Parathyroid adenoma (tissue), 2 donors: ENCODE data around the gene SLC25A5.
A peak's percentile ranks its signal among the peaks of the same experiment; 100 is the strongest.

Experiments used
- H2AFZ ChIP-seq: fragments of 300-600 bp; sonication (generic); one replicate; pipeline ENCODE4 v1.7.0; 2017; ENCODE audit warnings: antibody characterized with exemption, mild to moderate bottlenecking
- H3K27ac ChIP-seq: fragments of 300-600 bp; sonication (generic); one replicate; pipeline ENCODE4 v1.7.0; 2017
- H3K27me3 ChIP-seq: fragments of 300-600 bp; sonication (generic); one replicate; pipeline ENCODE4 v1.7.0; 2017; ENCODE audit warnings: low read length; ENCODE audit not compliant: control insufficient read depth, insufficient read depth
- H3K36me3 ChIP-seq: fragments of 300-600 bp; sonication (generic); one replicate; pipeline ENCODE4 v1.7.0; 2017; ENCODE audit warnings: low read length; ENCODE audit not compliant: control insufficient read depth, insufficient read depth
- H3K4me1 ChIP-seq: fragments of 300-600 bp; sonication (generic); one replicate; pipeline ENCODE4 v1.7.0; 2017; ENCODE audit warnings: control low read depth
- H3K4me2 ChIP-seq: fragments of 300-600 bp; sonication (generic); one replicate; pipeline ENCODE4 v1.7.0; 2017; ENCODE audit warnings: low read length
- H3K4me3 ChIP-seq: fragments of 300-600 bp; sonication (generic); one replicate; pipeline ENCODE4 v1.7.0; 2017; ENCODE audit warnings: low read depth, low read length
- H3K79me2 ChIP-seq: fragments of 300-600 bp; sonication (generic); one replicate; pipeline ENCODE4 v1.7.0; 2017; ENCODE audit warnings: control low read depth
- H3K9ac ChIP-seq: fragments of 300-600 bp; sonication (generic); one replicate; pipeline ENCODE4 v1.7.0; 2017; ENCODE audit warnings: mild to moderate bottlenecking
- H3K9me3 ChIP-seq: fragments of 300-600 bp; sonication (generic); one replicate; pipeline ENCODE4 v1.7.0; 2017; ENCODE audit warnings: low read length; ENCODE audit not compliant: control insufficient read depth
- TF ChIP-seq, protein P1 (sequence below): fragments of 300-600 bp; sonication (generic); IDR thresholded peaks from one replicate; pipeline ENCODE4 v1.7.0; 2017; ENCODE audit warnings: antibody characterized with exemption, mild to moderate bottlenecking
- donor health status: primary hyperparathyroidism.

Gene SLC25A5

DNA sequence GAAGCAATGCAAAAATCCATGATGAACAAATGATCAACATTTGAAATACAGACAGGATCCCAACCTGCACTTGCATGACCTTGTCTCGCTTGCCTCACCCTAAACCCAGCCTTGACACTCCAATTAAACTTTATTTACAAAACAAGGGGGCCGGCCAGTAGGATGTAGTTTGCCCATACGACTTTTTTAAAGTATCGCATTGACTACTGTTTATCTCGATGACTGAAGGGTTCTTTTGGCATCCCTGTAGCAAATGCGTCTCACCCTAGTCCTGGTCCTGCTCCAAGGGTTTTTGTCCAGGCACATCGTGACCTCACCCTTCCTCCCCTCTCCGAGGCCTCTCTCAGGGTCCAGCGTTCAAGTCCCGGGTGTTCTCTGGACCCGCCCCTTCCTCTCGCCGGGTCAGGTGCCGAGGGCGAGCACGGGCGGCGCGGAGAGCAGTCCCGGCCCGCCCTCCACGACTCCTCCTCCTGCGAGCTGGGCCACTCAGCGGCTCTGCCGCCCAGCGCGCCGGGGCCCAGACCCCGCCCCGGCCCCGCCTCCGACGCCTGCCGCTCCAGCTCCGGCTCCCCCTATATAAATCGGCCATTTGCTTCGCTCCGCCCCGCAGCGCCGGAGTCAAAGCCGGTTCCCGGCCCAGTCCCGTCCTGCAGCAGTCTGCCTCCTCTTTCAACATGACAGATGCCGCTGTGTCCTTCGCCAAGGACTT, at the start of gene SLC25A5:
Gene SLC25A5 (plus strand): TSS at position 603 of the 709 bp plus-strand sequence. CDS start 72 bp downstream, at position 675.
- Histone ChIP-seq H3K9ac (peak within 1 kb of the TSS; percentile 98), H3K27ac (peak within 1 kb of the TSS; percentile 99), H3K79me2 (no peaks in the 10 kb centered on the region), H3K9me3 (no peaks in the 10 kb centered on the region), H3K4me3 (peak within 1 kb of the TSS; percentile 94), H2AFZ (peak within 1 kb of the TSS; percentile 71), H3K4me1 (peaks cover 3% of the 10 kb centered on the region), H3K4me2 (peak within 1 kb of the TSS; percentile 67), H3K36me3 (no peaks in the 10 kb centered on the region), H3K27me3 (no peaks in the 10 kb centered on the region)
- TF ChIP-seq, protein P1, sequence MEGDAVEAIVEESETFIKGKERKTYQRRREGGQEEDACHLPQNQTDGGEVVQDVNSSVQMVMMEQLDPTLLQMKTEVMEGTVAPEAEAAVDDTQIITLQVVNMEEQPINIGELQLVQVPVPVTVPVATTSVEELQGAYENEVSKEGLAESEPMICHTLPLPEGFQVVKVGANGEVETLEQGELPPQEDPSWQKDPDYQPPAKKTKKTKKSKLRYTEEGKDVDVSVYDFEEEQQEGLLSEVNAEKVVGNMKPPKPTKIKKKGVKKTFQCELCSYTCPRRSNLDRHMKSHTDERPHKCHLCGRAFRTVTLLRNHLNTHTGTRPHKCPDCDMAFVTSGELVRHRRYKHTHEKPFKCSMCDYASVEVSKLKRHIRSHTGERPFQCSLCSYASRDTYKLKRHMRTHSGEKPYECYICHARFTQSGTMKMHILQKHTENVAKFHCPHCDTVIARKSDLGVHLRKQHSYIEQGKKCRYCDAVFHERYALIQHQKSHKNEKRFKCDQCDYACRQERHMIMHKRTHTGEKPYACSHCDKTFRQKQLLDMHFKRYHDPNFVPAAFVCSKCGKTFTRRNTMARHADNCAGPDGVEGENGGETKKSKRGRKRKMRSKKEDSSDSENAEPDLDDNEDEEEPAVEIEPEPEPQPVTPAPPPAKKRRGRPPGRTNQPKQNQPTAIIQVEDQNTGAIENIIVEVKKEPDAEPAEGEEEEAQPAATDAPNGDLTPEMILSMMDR = no peak

DNA sequence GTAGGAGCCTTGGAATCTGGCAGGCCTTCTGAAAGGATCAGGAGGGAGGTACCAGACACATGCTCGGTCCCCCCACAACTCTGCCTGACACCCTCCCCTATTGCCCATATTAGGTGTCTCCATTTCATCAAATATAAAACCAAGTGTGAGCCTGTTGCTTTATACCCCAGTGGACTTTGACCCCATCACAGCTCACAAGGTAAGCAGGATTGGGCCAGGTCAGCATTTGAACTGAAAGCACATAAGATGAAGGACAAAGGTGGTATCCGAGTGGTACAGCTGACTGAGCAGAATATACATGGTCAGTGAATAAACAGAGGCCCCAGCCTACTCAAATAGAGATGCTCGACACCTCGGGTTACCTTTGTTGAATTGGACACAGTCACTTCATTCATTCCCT, 49.1 kb upstream of the SLC25A5 start:
- Histone ChIP-seq H3K4me1 (no peaks in the 10 kb centered on the region), H3K27ac (no peak overlapping the region), H3K79me2 (no peaks in the 10 kb centered on the region), H3K4me2 (no peak overlapping the region), H3K4me3 (no peak overlapping the region), H3K27me3 (no peaks in the 10 kb centered on the region), H3K9me3 (no peaks in the 10 kb centered on the region), H3K9ac (no peak overlapping the region), H3K36me3 (no peaks in the 10 kb centered on the region), H2AFZ (no peak overlapping the region)
- TF ChIP-seq, protein P1 = no peak

DNA sequence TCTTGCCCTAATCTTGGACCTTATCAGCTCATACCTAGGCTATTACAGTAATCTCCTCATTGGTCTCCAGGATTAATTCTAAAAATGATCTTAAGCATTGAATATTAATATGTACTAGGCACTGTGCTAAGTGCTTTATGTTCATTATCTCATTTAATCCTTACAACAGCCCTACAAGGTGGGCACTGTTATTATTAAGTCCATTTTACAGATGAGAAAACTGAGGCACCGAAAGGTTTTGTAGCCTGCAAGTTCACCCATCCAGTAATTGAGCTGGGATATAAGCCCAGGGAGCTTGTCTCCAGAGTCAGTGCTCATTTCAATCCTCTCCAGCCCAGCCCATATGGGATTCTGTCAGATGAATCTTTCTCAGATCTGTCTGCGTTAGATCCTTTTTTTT, 48.3 kb upstream of the SLC25A5 start:
- TF ChIP-seq, protein P1 = no peak
- Histone ChIP-seq H3K9me3 (no peaks in the 10 kb centered on the region), H3K4me3 (no peak overlapping the region)

DNA sequence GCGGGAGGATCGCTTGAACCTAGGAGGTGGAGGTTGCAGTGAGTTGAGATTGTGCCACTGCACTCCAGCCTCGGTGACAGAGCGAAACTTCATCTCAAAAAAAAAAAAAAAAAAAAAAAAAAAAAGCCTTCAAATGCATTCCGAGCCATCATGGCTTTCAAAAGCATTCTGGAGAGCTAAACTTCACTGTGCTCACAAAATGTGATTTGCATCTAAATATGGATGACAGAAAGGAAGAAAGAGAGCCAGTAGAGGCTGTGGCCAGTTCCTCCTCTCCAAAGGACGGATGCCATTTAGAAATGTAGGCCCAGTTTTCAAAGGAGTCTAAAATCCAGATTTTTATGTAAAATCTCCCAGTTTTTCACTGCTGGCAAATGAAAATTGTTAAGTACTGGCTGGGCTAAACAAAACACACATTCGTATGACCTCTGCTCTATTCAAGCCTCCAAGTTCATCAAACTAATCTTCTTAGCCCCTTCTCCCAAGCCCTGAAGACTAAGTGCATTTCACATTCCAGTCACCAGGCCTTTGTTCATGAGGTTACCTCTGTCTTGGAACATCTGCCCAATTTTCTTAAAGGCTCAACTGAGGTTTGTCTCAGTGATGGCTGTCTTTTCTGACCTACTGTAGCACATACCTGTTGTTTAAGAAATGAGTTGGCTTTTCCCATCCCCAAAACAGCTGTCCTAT, 47.1 kb upstream of the SLC25A5 start:
- Histone ChIP-seq H3K9me3 (no peaks in the 10 kb centered on the region), H2AFZ (no peak overlapping the region), H3K36me3 (no peaks in the 10 kb centered on the region), H3K27ac (no peak overlapping the region), H3K27me3 (no peaks in the 10 kb centered on the region), H3K4me1 (no peaks in the 10 kb centered on the region), H3K79me2 (no peaks in the 10 kb centered on the region), H3K9ac (no peak overlapping the region), H3K4me3 (no peak overlapping the region), H3K4me2 (no peak overlapping the region)
- TF ChIP-seq, protein P1 = no peak

More for the DNA sequence above, 48.3 kb upstream of the SLC25A5 start:
- Histone ChIP-seq H3K27me3 (no peaks in the 10 kb centered on the region), H3K9ac (no peak overlapping the region), H3K79me2 (no peaks in the 10 kb centered on the region), H3K27ac (no peak overlapping the region), H3K4me1 (no peaks in the 10 kb centered on the region), H2AFZ (no peak overlapping the region), H3K36me3 (no peaks in the 10 kb centered on the region), H3K4me2 (no peak overlapping the region)
